HG02970 (cell line): ENCODE measurements around the gene ATPAF2.

ENCODE experiments used
- ATAC-seq: cut with Tn5 transposase; IDR thresholded peaks from one replicate; pipeline ENCODE4 v1.9.1; 2021; ENCODE audit warnings: mild to moderate bottlenecking, moderate library complexity, moderate number of reproducible peaks; ENCODE audit not compliant: unreplicated experiment, low FRiP score

Gene ATPAF2

GRCh38 chr17:18038861-18039534 lies at the start of gene ATPAF2, which contains the start of gene GID4:
Gene ATPAF2 (minus strand): TSS chr17:18039168. CDS start chr17:18039013, 155 bp downstream.
Gene GID4 (plus strand): TSS chr17:18039408. CDS start chr17:18039465, 57 bp downstream.
- ATAC-seq, result peak; percentile 87

GRCh38 chr17:18087610-18088491 lies 48.9 kb upstream of the ATPAF2 start, which contains the start of gene DRG2:
Gene DRG2 (plus strand): TSS chr17:18087948. CDS start chr17:18088024, 76 bp downstream.
- ATAC-seq, result peak; percentile 87

- ATAC-seq, result no peak
These were observed 45.3 kb upstream of the ATPAF2 start for GRCh38 chr17:18084256-18084655.

GRCh38 chr17:18079543-18079942 lies 40.6 kb upstream of the ATPAF2 start:
- ATAC-seq, result no peak

- no peak for ATAC-seq
These were observed 38.0 kb upstream of the ATPAF2 start for GRCh38 chr17:18076936-18077335.

GRCh38 chr17:18074566-18075272 lies 35.8 kb upstream of the ATPAF2 start:
- ATAC-seq, result no peak

- ATAC-seq, result no peak
These were observed 32.8 kb upstream of the ATPAF2 start for GRCh38 chr17:18071751-18072150.

GRCh38 chr17:18070861-18071340 lies 31.9 kb upstream of the ATPAF2 start:
- no peak for ATAC-seq

- no peak for ATAC-seq
These were observed 30.1 kb upstream of the ATPAF2 start for GRCh38 chr17:18069101-18069500.

GRCh38 chr17:18066866-18067265 lies 27.9 kb upstream of the ATPAF2 start:
- ATAC-seq, result no peak

GRCh38 chr17:18065546-18065945 lies 26.6 kb upstream of the ATPAF2 start:
- ATAC-seq, result no peak

- no peak for ATAC-seq
These were observed 25.1 kb upstream of the ATPAF2 start for GRCh38 chr17:18064053-18064452.

GRCh38 chr17:18059283-18059682 lies 20.3 kb upstream of the ATPAF2 start:
- no peak for ATAC-seq

GRCh38 chr17:18056214-18056613 lies 17.2 kb upstream of the ATPAF2 start:
- no peak for ATAC-seq

- no peak for ATAC-seq
These were observed 16.6 kb upstream of the ATPAF2 start for GRCh38 chr17:18055597-18055996.

- ATAC-seq, result no peak
These were observed 6.9 kb upstream of the ATPAF2 start for GRCh38 chr17:18045691-18046350.

GRCh38 chr17:18044609-18045008 lies 5.6 kb upstream of the ATPAF2 start:
- no peak for ATAC-seq

- ATAC-seq, result no peak
These were observed 4.5 kb upstream of the ATPAF2 start for GRCh38 chr17:18043491-18043890.

GRCh38 chr17:18042983-18043382 lies 4.0 kb upstream of the ATPAF2 start:
- no peak for ATAC-seq

GRCh38 chr17:18041776-18042175 lies 2.8 kb upstream of the ATPAF2 start:
- ATAC-seq, result no peak
